Measurements from ENCODE around the gene SPEN. TPM values are rescaled to one million over a fixed set of nuclear protein-coding genes. Genes with fewer than 3 reads are reported as not detected.

SPEN gene
- total and polyA plus RNA-seq, 9 of the 15 experiments (the other 6 are each of a cell fraction or from before 2014, with no cell fraction given), result 5.7 to 87.5 (median 27.2) TPM

DNA sequence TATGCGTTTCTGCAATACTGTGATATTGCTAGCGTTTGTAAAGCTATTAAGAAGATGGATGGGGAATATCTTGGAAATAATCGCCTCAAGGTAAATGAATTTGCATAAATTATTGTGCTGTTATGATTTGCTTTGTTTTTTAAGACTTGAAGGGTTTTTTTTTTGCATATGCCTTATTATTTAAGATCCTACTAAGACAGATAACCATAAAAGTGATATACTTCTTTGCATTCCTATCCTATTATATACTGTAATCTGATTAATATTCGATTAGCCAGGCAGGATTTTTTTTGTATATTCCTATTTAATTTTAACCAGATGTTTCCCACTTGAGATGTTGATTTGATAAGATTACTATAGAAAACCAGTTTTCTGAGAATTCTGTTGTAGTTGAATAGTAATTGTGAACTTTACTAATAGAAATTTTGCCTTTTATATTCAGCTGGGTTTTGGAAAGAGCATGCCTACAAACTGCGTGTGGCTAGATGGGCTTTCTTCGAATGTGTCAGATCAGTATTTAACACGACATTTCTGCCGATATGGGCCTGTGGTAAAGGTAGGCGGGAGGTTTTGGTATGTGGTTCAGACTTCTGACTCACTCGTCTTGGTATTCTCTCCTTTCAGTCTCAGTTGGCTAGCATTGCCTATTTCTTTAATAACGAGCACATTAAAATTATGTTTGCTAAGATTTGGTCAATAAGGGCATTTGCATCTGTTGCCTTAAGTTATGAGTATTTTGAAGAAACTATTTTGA, 71.6 kb downstream of the SPEN start:
- no peak overlapping the region for H3K27ac ChIP-seq (ENCODE audit: extremely low read depth, low read depth, low read length)
- DNase-seq (ENCODE audit: extremely low read depth in 1 of 4, low spot score in 3 of 4) (peak in 1 of 4 experiments; percentile 16), ATAC-seq (no peak), FAIRE-seq (no peak)
- H4K20me1 ChIP-seq (replicated peaks; ENCODE audit: control insufficient read depth, insufficient read depth, low read length), result no peaks in the 10 kb centered on the region
- H3K9me3 ChIP-seq (replicated peaks; ENCODE audit: control insufficient read depth, insufficient read depth, low read depth, low read length), result no peaks in the 10 kb centered on the region
- intact Hi-C loops (cut with micrococcal nuclease) (no loop called here), in situ Hi-C loops (cut with MboI) (loop anchor here (5.0 kb wide), 1 partner anchor 107 kb away; no protein-coding TSS in a partner anchor)
- H3K4me3 ChIP-seq, result no peak overlapping the region
- ChIA-PET POLR2A (interaction anchor here (0.6 to 1.3 kb wide), 2 partner anchors 72 to 119 kb away, joined by 3 to 4 read pairs; partner anchors contain the start of gene SPEN), CTCF (ENCODE audit: low intra/inter-chr PET ratio) (no interaction called here)
- no peak overlapping the region for H2AFZ ChIP-seq (ENCODE audit: low read depth, low read length)
- 88% methylated on average over 11 of the region's 11 CpGs for WGBS (ENCODE audit: insufficient coverage, low coverage, missing lambda C conversion rate)
- peaks cover 49% of the 10 kb centered on the region for H3K79me2 ChIP-seq (ENCODE audit: control insufficient read depth, insufficient read depth, low read length)
- no peak overlapping the region for H3K9ac ChIP-seq (ENCODE audit: insufficient read depth in 1 of 2, low read depth in 2 of 2, low read length in 2 of 2)
- peaks cover 93% of the 10 kb centered on the region for H3K36me3 ChIP-seq (ENCODE audit: control insufficient read depth, insufficient read depth, low read length)
- H3K4me1 ChIP-seq (replicated peaks in 1 of 2; ENCODE audit: control insufficient read depth in 2 of 2, insufficient read depth in 2 of 2, low read length in 2 of 2), result no peaks in the 10 kb centered on the region
- no peaks in the 10 kb centered on the region for H3K9me1 ChIP-seq (ENCODE audit: control insufficient read depth, insufficient read depth, low read length)
- H3K27me3 ChIP-seq (ENCODE audit: control insufficient read depth in 2 of 2, insufficient read depth in 2 of 2, low read length in 2 of 2), result no peaks in the 10 kb centered on the region
- BruUV-seq (replicated peaks), result no TSS peak
- no peak overlapping the region for H3K4me2 ChIP-seq (ENCODE audit: insufficient read depth, low read length)
- no peak for TF ChIP-seq SMARCA5 (IDR thresholded peaks at IDR 0.05)
- TF ChIP-seq NFATC3 (IDR thresholded peaks at IDR 0.05), result no peak
- TF ChIP-seq NCOA1 (IDR thresholded peaks at IDR 0.05; ENCODE audit: low read depth), result no peak
- no peak for TF ChIP-seq ZNF232 (CRISPR knock-in tag; IDR thresholded peaks at IDR 0.05)
- TF ChIP-seq, protein P1, sequence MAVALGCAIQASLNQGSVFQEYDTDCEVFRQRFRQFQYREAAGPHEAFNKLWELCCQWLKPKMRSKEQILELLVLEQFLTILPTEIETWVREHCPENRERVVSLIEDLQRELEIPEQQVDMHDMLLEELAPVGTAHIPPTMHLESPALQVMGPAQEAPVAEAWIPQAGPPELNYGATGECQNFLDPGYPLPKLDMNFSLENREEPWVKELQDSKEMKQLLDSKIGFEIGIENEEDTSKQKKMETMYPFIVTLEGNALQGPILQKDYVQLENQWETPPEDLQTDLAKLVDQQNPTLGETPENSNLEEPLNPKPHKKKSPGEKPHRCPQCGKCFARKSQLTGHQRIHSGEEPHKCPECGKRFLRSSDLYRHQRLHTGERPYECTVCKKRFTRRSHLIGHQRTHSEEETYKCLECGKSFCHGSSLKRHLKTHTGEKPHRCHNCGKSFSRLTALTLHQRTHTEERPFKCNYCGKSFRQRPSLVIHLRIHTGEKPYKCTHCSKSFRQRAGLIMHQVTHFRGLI (CRISPR knock-in tag; IDR thresholded peaks at IDR 0.05), result no peak
- no peak for TF ChIP-seq ZKSCAN8 (CRISPR knock-in tag; IDR thresholded peaks at IDR 0.05)
- TF ChIP-seq, protein P2, sequence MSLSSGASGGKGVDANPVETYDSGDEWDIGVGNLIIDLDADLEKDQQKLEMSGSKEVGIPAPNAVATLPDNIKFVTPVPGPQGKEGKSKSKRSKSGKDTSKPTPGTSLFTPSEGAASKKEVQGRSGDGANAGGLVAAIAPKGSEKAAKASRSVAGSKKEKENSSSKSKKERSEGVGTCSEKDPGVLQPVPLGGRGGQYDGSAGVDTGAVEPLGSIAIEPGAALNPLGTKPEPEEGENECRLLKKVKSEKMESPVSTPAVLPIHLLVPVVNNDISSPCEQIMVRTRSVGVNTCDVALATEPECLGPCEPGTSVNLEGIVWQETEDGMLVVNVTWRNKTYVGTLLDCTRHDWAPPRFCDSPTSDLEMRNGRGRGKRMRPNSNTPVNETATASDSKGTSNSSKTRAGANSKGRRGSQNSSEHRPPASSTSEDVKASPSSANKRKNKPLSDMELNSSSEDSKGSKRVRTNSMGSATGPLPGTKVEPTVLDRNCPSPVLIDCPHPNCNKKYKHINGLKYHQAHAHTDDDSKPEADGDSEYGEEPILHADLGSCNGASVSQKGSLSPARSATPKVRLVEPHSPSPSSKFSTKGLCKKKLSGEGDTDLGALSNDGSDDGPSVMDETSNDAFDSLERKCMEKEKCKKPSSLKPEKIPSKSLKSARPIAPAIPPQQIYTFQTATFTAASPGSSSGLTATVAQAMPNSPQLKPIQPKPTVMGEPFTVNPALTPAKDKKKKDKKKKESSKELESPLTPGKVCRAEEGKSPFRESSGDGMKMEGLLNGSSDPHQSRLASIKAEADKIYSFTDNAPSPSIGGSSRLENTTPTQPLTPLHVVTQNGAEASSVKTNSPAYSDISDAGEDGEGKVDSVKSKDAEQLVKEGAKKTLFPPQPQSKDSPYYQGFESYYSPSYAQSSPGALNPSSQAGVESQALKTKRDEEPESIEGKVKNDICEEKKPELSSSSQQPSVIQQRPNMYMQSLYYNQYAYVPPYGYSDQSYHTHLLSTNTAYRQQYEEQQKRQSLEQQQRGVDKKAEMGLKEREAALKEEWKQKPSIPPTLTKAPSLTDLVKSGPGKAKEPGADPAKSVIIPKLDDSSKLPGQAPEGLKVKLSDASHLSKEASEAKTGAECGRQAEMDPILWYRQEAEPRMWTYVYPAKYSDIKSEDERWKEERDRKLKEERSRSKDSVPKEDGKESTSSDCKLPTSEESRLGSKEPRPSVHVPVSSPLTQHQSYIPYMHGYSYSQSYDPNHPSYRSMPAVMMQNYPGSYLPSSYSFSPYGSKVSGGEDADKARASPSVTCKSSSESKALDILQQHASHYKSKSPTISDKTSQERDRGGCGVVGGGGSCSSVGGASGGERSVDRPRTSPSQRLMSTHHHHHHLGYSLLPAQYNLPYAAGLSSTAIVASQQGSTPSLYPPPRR (CRISPR knock-in tag; IDR thresholded peaks at IDR 0.05; ENCODE audit: borderline replicate concordance), result no peak
- no peak for TF ChIP-seq ILK (tag; IDR thresholded peaks at IDR 0.05; ENCODE audit: borderline replicate concordance, low read depth)
- TF ChIP-seq, protein P3, sequence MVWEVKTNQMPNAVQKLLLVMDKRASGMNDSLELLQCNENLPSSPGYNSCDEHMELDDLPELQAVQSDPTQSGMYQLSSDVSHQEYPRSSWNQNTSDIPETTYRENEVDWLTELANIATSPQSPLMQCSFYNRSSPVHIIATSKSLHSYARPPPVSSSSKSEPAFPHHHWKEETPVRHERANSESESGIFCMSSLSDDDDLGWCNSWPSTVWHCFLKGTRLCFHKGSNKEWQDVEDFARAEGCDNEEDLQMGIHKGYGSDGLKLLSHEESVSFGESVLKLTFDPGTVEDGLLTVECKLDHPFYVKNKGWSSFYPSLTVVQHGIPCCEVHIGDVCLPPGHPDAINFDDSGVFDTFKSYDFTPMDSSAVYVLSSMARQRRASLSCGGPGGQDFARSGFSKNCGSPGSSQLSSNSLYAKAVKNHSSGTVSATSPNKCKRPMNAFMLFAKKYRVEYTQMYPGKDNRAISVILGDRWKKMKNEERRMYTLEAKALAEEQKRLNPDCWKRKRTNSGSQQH (CRISPR knock-in tag; IDR thresholded peaks at IDR 0.05), result no peak
- TF ChIP-seq, protein P4, sequence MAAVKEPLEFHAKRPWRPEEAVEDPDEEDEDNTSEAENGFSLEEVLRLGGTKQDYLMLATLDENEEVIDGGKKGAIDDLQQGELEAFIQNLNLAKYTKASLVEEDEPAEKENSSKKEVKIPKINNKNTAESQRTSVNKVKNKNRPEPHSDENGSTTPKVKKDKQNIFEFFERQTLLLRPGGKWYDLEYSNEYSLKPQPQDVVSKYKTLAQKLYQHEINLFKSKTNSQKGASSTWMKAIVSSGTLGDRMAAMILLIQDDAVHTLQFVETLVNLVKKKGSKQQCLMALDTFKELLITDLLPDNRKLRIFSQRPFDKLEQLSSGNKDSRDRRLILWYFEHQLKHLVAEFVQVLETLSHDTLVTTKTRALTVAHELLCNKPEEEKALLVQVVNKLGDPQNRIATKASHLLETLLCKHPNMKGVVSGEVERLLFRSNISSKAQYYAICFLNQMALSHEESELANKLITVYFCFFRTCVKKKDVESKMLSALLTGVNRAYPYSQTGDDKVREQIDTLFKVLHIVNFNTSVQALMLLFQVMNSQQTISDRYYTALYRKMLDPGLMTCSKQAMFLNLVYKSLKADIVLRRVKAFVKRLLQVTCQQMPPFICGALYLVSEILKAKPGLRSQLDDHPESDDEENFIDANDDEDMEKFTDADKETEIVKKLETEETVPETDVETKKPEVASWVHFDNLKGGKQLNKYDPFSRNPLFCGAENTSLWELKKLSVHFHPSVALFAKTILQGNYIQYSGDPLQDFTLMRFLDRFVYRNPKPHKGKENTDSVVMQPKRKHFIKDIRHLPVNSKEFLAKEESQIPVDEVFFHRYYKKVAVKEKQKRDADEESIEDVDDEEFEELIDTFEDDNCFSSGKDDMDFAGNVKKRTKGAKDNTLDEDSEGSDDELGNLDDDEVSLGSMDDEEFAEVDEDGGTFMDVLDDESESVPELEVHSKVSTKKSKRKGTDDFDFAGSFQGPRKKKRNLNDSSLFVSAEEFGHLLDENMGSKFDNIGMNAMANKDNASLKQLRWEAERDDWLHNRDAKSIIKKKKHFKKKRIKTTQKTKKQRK (IDR thresholded peaks at IDR 0.05; ENCODE audit: borderline replicate concordance, low read depth, low read length), result no peak

Measured in K562 (cell line).